ENCODE results near the gene P2RX4.
A peak's percentile ranks its signal among the peaks of the same experiment; 100 is the strongest.
"Not testable (repeated sequence)": the region's sequence is repeated elsewhere in the genome, so short reads cannot be mapped to it uniquely, and the experiment has no call there.

Gene P2RX4
- 36.4 to 52.9 (median 43.0) reads per million in 4 experiments for total RNA-seq

GRCh38 chr12:121209624-121210572 lies at the start of gene P2RX4:
TSS of gene P2RX4 (plus strand) at chr12:121210129. CDS start at chr12:121210165, 36 bp downstream.
- DNase-seq = peak; percentile 73

GRCh38 chr12:121162384-121162783 lies 47.5 kb upstream of the P2RX4 start:
- DNase-seq = no peak

DNA sequence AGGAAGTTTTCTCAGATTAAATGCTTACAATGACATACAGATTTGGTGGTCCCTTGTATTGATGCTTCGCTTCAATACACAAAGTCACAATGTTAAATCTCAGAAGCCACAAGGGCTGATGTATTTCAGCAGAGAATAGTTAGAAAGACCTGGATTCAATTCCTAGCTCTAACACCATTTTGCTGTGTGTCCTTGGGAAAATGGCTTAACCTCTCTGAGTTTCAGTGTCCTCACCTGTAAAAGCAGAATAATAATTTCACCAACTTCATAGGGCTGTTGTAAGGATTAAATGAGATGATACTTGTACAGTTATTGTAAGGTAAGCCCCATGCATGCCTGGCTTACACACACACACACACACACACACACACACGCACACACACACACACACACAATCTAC lies 46.9 kb upstream of the P2RX4 start:
- no peak for DNase-seq

- DNase-seq = not testable (repeated sequence)
Measured at GRCh38 chr12:121164839-121165238, 45.1 kb upstream of the P2RX4 start.

- no peak for DNase-seq
Measured at GRCh38 chr12:121165316-121165715, 44.6 kb upstream of the P2RX4 start.

DNA sequence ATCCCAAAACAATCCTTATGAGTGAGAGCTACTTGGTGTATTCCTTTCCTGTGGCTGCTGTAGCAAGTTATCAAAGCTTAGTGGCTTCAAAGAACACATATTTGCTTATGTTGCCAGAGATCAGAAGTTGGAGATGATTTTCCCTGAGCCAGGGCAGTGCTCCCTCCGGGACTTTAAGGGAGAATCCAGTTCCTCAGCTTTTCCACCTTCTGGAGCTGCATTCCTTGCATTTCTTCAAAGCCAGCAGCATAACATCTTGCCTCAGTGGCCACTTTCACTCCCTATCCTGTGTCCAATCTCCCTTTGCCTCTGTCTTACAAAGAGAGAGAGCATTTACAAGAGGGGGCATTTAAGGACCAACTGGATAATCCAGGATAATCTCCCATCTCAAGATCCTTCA lies 43.6 kb upstream of the P2RX4 start:
- no peak for DNase-seq

DNA sequence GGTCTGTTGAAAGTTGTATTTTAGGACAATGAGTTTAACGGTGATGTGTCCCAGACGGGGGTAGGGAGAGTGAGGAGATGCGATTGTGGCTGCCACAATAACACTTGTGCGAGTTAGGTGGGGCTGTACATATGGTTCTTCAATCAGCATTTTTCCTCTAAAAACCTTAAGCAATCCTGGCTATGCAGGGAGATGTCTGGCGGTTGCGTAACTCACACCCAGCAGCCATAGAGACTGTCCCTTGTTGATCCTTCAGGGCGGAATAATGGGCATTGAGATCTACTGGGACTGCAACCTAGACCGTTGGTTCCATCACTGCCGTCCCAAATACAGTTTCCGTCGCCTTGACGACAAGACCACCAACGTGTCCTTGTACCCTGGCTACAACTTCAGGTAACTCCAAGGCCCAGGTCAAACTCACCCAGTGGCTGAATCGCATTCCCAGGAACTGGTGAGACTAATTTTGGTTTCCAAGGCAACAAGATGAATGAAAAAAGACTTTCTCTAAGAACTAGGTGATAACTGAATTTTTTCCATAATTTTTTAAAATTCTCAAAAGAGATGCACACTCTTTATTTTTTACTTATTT lies 42.6 kb upstream of the P2RX4 start:
- no peak for DNase-seq

GRCh38 chr12:121167951-121168350 lies 42.0 kb upstream of the P2RX4 start:
- DNase-seq = no peak

DNA sequence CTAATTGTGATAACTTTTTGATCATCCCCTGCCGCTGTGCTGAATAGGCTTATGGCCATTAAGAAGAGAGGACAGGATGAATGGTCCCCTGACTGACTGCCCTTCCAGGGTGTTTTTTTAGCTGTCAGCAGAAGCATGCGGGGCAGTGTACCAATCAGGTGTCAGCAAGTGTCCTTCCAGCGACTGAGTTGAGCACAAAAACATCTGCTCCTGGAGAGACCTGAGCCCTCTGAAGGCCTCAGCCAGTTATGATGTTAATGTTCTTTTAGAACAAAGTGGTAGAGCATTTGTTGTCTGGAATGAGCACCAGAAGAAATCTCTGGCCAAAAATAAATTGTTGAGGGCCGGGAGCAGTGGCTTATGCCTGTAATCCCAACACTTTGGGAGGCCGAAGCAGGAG lies 39.8 kb upstream of the P2RX4 start:
- DNase-seq = no peak

DNA sequence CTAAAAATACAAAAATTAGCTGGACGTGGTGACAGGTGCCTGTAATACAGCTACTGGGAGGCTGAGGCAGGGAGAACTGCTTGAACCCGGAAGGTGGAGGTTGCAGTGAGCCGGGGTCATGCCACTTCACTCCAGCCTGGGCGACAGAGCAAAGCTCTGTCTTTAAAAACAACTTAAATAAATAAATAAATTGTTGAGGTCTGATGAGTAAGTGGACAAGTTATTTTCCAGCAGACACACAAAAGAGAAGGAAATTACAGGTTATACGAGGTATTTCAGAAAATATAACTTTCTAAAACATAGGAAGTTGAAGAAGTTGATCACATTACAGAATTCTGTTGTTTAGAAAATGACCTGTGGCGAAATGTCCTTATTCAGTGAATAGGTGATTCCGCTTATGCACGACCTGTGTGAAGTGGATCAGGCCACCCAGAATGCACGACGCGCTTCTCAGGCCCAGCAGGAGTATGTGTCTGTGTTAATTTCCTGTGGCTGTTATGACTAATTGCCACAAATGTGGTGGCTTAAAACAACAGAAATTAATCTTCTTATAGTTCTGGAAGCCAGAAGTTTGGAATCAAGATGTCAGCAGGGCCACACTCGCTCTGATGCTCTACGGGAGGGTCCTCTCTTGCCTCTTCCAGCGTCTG lies 39.2 kb upstream of the P2RX4 start:
- no peak for DNase-seq

- no peak for DNase-seq
Measured at GRCh38 chr12:121172145-121172544, 37.8 kb upstream of the P2RX4 start.

DNA sequence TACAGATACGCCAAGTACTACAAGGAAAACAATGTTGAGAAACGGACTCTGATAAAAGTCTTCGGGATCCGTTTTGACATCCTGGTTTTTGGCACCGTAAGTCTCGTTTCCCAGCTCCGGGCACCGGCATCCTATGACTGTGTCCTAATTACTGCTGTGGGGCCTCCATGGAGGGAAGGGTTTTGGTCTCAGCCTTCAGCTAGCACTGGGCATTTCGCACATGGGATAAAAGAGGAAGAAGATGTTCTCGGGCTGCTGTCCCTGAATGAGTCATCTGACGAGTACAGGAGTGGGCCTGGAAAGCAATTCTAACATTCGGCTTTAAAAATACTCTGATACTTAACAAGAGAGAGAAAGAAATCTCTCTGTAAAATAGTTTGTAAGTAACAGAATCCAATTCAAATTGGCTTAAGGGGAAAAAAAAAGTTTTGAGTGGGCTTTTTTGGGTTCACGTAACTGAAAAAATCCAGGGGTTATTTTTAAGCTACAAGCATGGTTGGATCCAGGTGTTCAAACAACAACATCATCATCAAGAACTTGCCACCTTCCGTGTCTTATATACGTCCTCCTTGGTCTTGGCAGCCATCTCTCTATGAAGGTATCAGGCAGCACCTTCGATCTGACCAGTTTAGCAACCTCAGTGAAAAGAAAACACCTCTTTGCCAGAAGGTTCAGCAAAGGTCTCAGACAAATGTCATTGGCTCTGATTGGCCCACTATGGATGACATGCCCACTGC lies 34.4 kb upstream of the P2RX4 start:
- DNase-seq = no peak

DNA sequence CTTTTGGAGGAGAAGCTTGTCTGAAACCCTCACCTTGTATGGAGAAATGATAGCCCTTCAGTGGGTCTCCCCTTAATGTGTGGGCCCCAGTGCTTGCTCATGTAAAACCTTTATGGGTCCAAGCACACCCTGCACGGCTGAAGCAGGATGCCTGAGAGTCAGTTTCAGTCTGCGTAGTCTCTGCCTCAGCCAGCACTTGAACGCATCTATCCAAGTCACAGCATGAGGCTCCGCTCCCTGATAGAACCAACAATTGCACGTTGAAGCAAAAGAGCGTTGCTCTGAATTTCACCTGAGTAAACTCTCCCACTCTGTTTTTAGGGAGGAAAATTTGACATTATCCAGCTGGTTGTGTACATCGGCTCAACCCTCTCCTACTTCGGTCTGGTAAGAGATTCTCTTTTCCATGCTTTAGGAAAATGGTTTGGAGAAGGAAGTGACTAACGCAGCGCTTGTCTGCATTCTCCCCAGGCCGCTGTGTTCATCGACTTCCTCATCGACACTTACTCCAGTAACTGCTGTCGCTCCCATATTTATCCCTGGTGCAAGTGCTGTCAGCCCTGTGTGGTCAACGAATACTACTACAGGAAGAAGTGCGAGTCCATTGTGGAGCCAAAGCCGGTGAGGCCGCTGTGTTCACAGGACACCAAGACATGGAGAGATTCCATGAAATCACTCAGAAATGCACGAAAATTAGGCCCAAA lies 33.0 kb upstream of the P2RX4 start:
- DNase-seq = no peak

- no peak for DNase-seq
Measured at GRCh38 chr12:121181181-121181580, 28.7 kb upstream of the P2RX4 start.

DNA sequence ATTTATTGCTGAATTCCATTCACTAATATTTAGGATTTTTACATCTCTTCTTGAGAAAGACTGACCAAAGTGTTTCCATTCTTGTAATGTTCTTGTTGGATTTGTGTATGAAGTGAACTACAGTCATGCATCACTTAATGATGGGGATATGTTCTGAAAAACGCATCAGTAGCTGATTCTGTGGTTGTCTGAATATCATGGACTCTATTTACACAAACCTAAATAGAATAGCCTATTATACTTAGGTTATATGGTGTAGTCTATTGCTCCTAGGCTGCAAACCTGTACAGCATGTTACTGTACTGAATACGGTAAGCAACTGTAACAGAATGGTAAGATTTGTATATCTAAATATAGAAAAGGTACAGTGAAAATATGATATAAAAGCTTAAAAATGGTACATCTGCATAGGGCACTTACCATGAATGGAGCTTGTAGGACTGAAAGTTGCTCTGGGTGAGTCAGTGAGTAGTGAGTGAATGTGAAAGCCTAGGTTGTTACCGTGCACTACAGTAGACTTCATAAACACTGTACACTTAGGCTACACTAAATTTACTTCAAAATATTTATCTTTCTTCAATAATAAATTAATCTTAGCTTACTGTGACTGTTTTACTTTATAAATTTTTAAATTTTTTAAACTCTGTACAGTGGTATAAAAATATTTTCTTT lies 27.6 kb upstream of the P2RX4 start:
- no peak for DNase-seq

- no peak for DNase-seq
Measured at GRCh38 chr12:121184425-121184824, 25.5 kb upstream of the P2RX4 start.

GRCh38 chr12:121184984-121185889 lies 24.7 kb upstream of the P2RX4 start:
- no peak for DNase-seq

GRCh38 chr12:121186826-121187225 lies 23.1 kb upstream of the P2RX4 start:
- no peak for DNase-seq

DNA sequence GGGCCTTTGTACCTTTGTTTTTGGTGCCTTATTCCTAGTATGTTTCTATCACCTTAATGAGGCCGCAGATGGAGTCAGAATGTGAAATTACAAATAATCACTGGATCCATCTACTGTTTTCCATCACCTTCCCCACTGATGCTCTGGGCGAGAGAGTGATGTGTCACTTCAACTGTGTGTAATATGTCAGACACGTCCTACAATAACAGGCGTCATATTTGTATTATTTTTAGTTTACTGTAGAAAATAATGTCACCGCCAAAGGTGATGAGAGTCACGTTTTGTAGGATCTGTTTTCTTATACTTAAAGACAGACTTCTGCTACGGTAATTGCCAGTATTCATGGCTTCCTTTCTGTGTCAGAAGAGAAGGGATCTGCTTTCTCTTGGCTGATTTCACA lies 22.4 kb upstream of the P2RX4 start:
- DNase-seq = no peak

DNA sequence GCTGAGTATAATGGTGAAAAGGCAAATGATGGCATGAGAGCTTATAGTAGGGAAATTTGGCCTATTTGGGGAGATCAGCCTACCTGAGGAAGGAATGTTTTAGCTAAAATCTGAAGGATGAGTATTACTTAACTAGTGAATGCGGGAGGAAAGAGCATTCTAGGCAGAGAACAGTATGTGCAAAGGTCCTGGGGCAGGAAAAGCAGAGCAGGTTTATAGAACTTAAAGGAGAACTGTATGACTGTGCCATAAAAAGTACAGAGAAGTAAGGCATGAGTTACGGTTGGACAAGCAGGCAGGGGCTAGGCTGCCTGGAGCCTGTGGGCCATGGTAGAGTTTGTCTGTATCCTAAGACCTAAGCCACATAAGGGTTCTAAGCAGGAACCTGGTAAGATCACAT lies 21.7 kb upstream of the P2RX4 start:
- no peak for DNase-seq

DNA sequence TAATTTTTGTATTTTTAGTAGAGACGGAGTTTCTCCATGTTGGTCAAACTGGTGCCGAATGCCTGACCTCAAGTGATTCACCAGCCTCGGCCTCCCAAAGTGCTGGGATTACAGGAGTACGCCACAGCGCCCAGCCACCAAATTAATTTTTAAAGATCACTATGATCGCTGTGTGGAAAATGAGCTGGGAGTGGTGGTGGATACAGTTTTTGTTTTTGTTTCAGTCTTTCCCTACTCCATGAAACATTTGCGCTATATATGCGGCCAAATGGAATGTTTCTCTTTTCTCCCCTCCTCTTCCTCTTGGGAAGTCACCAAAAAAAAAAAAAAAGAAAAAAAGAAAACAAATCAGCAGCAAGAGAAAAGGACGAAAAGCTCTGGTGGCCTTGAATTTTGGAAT lies 20.8 kb upstream of the P2RX4 start:
- no peak for DNase-seq
